ENCODE measurements around the gene HERPUD2. TPM values are rescaled to one million over a fixed set of nuclear protein-coding genes. Genes with fewer than 3 reads are reported as not detected.

Gene HERPUD2, protein sequence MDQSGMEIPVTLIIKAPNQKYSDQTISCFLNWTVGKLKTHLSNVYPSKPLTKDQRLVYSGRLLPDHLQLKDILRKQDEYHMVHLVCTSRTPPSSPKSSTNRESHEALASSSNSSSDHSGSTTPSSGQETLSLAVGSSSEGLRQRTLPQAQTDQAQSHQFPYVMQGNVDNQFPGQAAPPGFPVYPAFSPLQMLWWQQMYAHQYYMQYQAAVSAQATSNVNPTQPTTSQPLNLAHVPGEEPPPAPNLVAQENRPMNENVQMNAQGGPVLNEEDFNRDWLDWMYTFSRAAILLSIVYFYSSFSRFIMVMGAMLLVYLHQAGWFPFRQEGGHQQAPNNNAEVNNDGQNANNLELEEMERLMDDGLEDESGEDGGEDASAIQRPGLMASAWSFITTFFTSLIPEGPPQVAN
- total RNA-seq (2012; rRNA removed) (18.3 and 22.2 TPM in 2 replicates), polyA plus RNA-seq (2012; rRNA removed) (26.8 and 27.2 TPM in 2 replicates), Bru-seq, nascent RNA (percentile 86 among the genes with signal in this experiment), BruChase-seq, experiment 1, labeled RNA remaining after a 6-hour chase (percentile 78 among the genes with signal in this experiment), BruChase-seq, experiment 2, labeled RNA remaining after a 2-hour chase (percentile 81 among the genes with signal in this experiment)
- polyA plus RNA-seq (2012; cell fraction: cytosol; rRNA removed), result 7.9 and 15.9 TPM in 2 replicates
- 11.7 and 13.3 TPM in 2 replicates for polyA plus RNA-seq (2012; cell fraction: nucleus; rRNA removed; ENCODE audit: low replicate concordance)
- long read RNA-seq, transcript HERPUD2-201 (9 exons, 2,474 nt), result minor isoform, 5 of 54 reads
- long read RNA-seq, transcript HERPUD2-202 (8 exons, 3,057 nt), result major isoform, 38 of 54 reads
- long read RNA-seq, partial matches to known transcripts, result 5 of 54 reads
- long read RNA-seq, other reads (novel, unspliced or antisense), result 6 of 54 reads

DNA sequence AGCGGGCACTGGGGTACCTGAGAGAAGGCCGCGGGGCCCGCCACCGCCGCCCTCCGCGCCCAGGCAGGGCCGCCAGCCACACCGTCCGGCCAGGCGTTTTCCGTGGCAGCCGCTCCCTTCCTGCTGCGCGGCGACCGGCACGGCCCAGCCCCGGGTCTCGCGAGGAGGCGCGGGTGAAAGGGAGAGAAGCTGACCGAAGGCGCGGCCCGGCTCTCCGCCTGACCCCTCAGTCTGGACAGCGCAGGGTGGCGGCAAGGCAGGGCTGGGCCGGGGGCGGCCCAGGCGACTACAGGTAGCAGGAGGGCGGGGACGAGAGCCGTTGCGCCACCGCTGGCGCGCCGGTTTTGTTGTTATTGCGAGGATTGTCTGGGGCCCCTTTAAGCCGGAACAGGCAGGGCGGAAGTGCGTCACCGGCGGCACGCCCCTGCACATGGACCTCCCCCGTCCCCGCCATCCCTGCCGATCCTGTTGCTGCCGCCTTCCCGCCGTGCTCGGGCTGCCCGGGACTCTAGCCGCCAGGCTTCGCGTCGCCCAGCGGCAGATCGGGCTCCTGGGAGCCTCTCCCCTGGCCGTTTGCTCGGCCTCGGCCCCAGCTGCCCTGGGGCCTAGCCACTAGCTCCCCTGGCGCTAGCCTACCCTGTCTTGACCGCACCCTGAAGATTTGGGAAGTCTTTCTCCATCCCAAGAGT, at the start of gene HERPUD2:
Gene HERPUD2, minus strand, starts transcription at position 352 of the 689 bp plus-strand sequence. CDS start 805 bp downstream, outside the sequence.
- WGBS, 2 experiments (ENCODE audit: extremely low coverage in 2 of 2, insufficient read length in 1 of 2), result 1% methylated on average over 38 of the region's 68 CpGs; no CpG with 5 or more reads in 1 of the 2 experiments
- dilution Hi-C loops (cut with HindIII; ENCODE audit: low sequenced_read_pairs, unreplicated experiment), result no loop called here
- peak; percentile 88 for ATAC-seq (ENCODE audit: low read depth)
- peak within 1 kb of the TSS; percentile 99 for H3K14ac ChIP-seq (replicated peaks; ENCODE audit: low read depth, low read length)
- peak within 1 kb of the TSS; percentile 68 for H3K18ac ChIP-seq (ENCODE audit: low read depth, low read length)
- H3K79me1 ChIP-seq (ENCODE audit: low read depth in 1 of 2, low read length in 2 of 2), result peaks cover 10 to 64% of the 10 kb centered on the region in 2 experiments
- ChIA-PET CTCF (no interaction called here), POLR2A (ENCODE audit: unreplicated experiment) (no interaction called here)
- peak; percentile 28; the same call in 1 of the 2 replicates for TF ChIP-seq BHLHE40 (IDR thresholded peaks at IDR 0.05; ENCODE audit: low read depth, low read length)
- peak; percentile 28 for TF ChIP-seq RCOR1 (IDR thresholded peaks at IDR 0.05; ENCODE audit: insufficient replicate concordance, low read length)
- TF ChIP-seq POLR2A (IDR thresholded peaks at IDR 0.05; ENCODE audit: low read depth, low read length), result peak; percentile 85
- TF ChIP-seq, protein P1, sequence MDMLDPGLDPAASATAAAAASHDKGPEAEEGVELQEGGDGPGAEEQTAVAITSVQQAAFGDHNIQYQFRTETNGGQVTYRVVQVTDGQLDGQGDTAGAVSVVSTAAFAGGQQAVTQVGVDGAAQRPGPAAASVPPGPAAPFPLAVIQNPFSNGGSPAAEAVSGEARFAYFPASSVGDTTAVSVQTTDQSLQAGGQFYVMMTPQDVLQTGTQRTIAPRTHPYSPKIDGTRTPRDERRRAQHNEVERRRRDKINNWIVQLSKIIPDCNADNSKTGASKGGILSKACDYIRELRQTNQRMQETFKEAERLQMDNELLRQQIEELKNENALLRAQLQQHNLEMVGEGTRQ (IDR thresholded peaks at IDR 0.05; ENCODE audit: low read depth, low read length), result no peak
- TF ChIP-seq MXI1 (IDR thresholded peaks at IDR 0.05; ENCODE audit: borderline replicate concordance, low read depth, low read length), result peak; percentile 91
- no peak for TF ChIP-seq CTCF (conservative IDR thresholded peaks at IDR 0.05; ENCODE audit: low read depth, low read length)
- TF ChIP-seq FOS (IDR thresholded peaks at IDR 0.05; ENCODE audit: low read depth, low read length), result no peak
- TF ChIP-seq MAZ (IDR thresholded peaks at IDR 0.05; ENCODE audit: borderline replicate concordance, low read depth, low read length), result 0 out of 2 replicates have a peak, but pooled peaks have one; percentile 12
- TF ChIP-seq CEBPB (IDR thresholded peaks at IDR 0.05; ENCODE audit: low read depth, low read length), result peak; percentile 91
- no peak for TF ChIP-seq MAFK (IDR thresholded peaks at IDR 0.05; ENCODE audit: low read depth, low read length)
- DNase-seq, result peak; percentile 86
- H3K9me3 ChIP-seq (ENCODE audit: control insufficient read depth, insufficient read depth, low read length), result no peaks in the 10 kb centered on the region
- H3K9me1 ChIP-seq (ENCODE audit: insufficient read depth, low read length), result peaks cover 12% of the 10 kb centered on the region
- H3K27me3 ChIP-seq (ENCODE audit: control insufficient read depth, insufficient read depth, low read length), result no peaks in the 10 kb centered on the region
- H2BK120ac ChIP-seq (ENCODE audit: low read depth, low read length), result peak within 1 kb of the TSS; percentile 75
- peak within 1 kb of the TSS; percentile 61; the same call in 2 of the 3 replicates for H2BK15ac ChIP-seq (ENCODE audit: low read depth, low read length)
- peak within 1 kb of the TSS; percentile 99 for H3K4me2 ChIP-seq (ENCODE audit: low read depth, low read length)
- peak within 1 kb of the TSS; percentile 92 to 97 for H4K8ac ChIP-seq (ENCODE audit: low read depth in 2 of 2, low read length in 2 of 2)
- peak within 1 kb of the TSS; percentile 93 for H4K91ac ChIP-seq (ENCODE audit: insufficient read depth, low read depth, low read length)
- H3K4me3 ChIP-seq (ENCODE audit: insufficient read depth, low read depth, low read length), result peak within 1 kb of the TSS; percentile 83
- intact Hi-C loops (cut with micrococcal nuclease), result loop anchor here (5.0 kb wide), 1 partner anchor 48 kb away; no protein-coding TSS in a partner anchor
- H3K36me3 ChIP-seq (ENCODE audit: control insufficient read depth, insufficient read depth, low read length), result no peaks in the 10 kb centered on the region; the same call in 1 of the 2 replicates
- peak within 1 kb of the TSS; percentile 87 for H3K27ac ChIP-seq (ENCODE audit: insufficient read depth, low read length)
- H2AFZ ChIP-seq (replicated peaks; ENCODE audit: low read length, poor library complexity), result peak within 1 kb of the TSS; percentile 95
- peaks cover 12% of the 10 kb centered on the region; the same call in 1 of the 2 replicates for H4K20me1 ChIP-seq (ENCODE audit: insufficient read depth, low read length)
- peak within 1 kb of the TSS; percentile 98 for H3K4ac ChIP-seq (ENCODE audit: low read depth, low read length)
- H3K23ac ChIP-seq (ENCODE audit: low read depth, low read length), result peak within 1 kb of the TSS; percentile 97
- H3K56ac ChIP-seq (ENCODE audit: extremely low read depth, insufficient read depth, low read length), result peak within 1 kb of the TSS; percentile 94
- H2AK5ac ChIP-seq (ENCODE audit: low read depth, low read length), result peak within 1 kb of the TSS; percentile 98
- H2AK9ac ChIP-seq (replicated peaks; ENCODE audit: low read depth, low read length, poor library complexity), result peak within 1 kb of the TSS; percentile 75
- H3K4me1 ChIP-seq (ENCODE audit: control insufficient read depth, insufficient read depth, low read length), result peaks cover 12% of the 10 kb centered on the region
- no TSS peak for BruUV-seq (replicated peaks)
- peak within 1 kb of the TSS; percentile 99 for H3K9ac ChIP-seq (ENCODE audit: low read depth, low read length)
- H2BK5ac ChIP-seq (ENCODE audit: low read depth, low read length, poor library complexity, severe bottlenecking), result peak within 1 kb of the TSS; percentile 93
- peak within 1 kb of the TSS; percentile 74 for H4K5ac ChIP-seq (ENCODE audit: low read depth, low read length)
- H2BK20ac ChIP-seq (ENCODE audit: low read depth, low read length), result peak within 1 kb of the TSS; percentile 12; the same call in 1 of the 2 replicates
- in situ Hi-C loops (cut with MboI; ENCODE audit: low sequenced_read_pairs), result no loop called here
